Midbrain (tissue), 1 donor: ENCODE data around the gene BRPF3.

Source experiments
- DNase-seq: peaks from one replicate; lab custom pipeline; 2025; lab: John Stamatoyannopoulos, UW

The BRPF3 gene

DNA sequence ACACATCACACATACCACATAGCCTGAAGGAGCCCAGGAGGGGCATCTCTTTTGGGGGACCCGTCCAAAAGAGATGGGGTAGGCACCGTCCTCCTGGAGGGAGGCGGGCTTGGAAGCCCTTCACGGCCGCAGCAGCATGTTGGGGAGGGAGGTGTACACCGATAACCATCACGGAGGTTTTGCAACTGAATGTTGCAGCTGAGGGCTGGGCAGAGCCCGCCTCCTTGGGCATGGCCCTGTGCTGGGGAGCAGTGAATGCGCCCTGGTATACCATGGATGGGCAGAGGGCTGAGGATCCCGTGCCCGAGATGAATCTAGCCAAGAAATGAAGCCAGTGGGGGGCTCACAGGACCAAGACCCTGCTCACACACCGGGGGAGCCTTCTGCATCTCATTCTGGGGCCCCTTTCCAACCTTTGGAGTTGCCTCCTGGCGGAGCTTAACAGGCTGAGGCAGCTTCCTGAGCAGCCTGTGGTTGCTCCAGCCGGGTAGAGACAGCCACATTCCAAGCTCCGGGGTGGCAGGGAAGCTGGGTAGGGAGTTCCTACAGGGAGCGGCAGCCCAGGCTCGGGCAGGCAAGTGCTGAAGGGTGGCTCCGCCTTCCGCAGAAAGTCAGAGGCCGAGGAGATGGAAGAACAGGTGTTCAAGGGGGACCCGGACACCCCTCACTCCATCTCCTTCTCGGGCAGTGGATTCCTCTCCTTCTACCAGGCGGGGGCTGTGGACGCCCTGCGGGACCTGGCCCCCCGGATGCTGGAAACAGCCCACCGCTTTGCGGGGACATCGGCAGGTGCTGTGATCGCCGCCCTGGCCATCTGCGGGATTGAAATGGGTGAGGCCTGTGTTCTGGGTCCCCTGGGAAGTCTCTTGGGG lies 73.5 kb downstream of the BRPF3 start, which contains the start of gene PNPLA1:
TSS of gene PNPLA1 (plus strand) at position 227 of the 872 bp plus-strand sequence. CDS start at position 627, 400 bp downstream.
- DNase-seq = no peak

DNA sequence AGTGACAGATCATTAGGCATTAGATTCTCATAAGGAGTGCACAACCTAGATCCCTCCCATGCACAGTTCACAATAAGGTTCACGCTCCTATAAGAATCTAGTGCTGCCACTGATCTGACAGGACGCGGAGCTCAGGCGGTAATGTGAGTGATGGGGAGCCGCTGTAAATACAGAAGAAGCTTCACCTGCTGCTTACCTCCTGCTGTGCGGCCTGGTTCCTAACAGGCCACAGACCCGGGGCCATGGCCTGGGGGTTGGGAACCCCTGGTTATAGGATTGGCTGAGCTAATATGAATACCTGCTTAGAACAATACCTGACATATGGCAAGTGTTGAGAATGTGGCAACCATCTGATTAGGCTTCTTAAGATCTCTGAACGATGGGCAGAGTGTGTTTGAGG lies 75.7 kb downstream of the BRPF3 start:
- no peak for DNase-seq

DNA sequence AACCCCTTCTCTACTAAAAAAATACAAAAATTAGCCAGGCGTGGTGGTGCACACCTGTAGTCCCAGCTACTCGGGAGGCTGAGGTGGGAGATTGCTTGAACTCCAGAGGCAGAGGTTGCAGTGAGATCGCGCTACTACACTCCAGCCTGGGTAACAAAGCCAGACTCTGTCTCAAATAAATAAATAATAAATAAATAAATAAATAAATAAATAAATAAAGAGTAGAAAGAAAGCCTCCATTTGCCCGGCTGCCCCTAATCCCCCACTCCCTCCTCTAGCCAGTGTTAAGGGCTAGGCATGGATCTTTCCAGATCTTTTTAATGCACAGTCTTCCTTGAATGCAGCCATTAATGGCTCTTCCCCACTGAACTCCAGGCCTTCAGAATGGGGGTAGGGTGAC lies 76.5 kb downstream of the BRPF3 start:
- no peak for DNase-seq

DNA sequence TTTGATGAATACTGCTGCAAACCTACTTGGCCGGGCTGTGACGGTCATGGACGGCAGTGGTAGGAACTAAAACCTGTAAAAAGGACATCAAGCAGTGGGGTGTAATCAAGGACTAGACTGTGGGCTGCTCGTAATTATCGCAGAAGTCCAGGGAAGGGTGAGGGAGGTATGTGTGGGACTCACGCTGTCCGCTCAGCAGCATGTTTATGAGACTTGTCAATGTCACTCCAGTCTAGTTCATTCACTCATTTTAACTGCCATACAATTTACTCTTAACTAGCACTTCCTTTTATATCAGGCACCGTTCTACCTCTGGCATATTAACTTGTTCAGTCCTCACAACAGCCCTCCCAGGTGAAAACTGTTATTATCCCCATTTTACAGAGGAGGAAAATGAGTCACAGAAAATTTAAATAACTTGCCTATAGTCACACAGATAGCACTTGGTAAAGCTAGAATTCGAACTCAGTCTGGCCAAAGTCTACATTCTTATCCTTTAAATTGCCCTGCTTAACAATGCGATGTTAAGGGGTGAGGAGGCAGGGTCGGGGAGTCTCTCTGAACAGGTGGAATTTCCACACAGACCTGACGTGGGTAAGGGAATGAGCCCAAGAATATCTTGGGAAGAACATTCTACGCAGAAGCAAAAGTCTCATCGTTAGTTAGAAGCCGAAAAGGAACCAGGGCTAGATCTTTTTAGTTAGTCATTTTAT lies 77.4 kb downstream of the BRPF3 start:
- no peak for DNase-seq

DNA sequence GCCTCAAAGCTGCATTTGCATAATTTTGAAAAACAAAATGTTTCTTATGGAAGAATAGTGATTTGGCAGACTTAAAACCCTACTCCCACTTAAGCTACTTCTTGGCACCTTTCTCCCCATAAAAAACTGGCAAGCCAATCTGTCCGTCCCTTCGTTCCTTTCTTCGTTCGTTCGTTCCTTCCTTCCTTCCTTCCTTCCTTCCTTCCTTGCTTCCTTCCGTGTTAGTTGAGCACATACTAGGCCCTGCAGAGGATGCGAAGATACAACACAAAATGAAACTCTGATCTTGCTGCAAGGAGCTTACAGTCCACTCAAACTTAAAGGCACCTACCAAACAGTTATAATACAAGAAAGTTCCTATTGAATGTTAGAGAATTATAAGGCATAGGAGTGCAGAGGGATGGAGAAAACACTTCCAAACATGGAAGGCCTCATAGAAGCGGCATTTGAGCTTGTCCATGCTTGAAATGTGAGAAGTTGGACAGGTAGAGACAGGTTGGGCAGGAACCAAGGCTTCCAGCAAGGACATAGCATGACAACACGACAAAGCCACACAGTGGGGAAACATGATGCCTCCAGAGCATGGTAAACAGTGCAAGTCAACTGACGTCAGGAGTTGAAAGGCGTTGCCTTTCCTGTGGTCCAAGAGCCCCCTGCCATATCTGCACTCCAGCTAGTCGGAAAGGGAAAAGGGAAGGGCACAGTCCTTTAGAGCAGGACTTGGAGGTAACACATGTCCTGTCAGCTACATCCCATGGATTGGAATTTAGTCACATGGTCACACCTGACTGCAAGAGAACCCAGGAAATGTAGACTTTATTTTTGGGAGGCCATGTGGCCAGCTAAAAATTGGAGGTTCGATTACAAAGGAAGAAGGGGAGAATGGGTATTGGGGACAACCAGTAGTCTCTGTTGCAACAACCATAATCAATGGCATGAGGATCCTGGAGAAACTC lies 80.3 kb downstream of the BRPF3 start:
- no peak for DNase-seq

DNA sequence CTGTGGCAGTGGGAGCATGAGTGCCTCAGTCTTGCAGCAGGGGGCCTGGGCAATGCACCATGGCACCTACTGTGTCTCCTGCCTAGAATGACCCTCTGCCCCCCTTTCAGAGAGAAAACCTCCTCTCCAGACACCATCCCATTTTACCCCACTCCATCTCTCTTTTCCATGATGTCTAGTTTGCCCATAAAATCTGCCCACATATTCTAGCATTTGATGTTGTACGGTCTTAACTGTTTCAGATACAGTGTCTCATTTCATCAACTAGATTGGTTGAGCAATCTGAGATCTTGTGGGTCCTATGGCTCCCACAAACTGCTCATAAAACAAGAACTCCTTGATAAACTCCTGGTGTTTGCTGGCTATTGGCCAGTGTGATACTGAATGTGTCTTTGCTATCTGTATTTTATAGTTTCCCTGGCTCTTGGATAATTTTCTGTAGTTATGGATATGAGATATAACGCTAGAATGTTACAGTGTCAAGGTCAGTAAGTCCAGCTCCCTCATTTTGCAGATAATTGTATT lies 81.5 kb downstream of the BRPF3 start:
- DNase-seq = no peak

DNA sequence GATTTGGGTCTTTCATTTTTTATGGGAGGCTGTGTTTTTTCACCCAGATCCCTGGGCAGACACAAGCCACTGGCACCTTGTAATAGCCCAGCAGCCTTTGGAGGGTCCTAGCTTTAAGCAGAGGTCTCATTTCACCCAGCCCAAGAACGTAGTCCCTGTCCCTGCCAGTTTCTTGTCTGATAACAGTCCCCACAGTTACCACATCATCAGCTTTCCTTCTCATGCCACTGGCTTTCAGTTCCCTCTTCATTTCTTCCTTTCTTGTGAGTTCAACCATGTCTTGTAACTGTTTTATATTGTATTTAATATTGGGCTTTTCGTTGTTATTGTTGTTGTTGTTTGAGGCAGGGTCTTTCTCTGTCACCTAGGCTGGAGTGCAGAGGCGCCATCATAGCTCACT lies 83.9 kb downstream of the BRPF3 start:
- DNase-seq = no peak

DNA sequence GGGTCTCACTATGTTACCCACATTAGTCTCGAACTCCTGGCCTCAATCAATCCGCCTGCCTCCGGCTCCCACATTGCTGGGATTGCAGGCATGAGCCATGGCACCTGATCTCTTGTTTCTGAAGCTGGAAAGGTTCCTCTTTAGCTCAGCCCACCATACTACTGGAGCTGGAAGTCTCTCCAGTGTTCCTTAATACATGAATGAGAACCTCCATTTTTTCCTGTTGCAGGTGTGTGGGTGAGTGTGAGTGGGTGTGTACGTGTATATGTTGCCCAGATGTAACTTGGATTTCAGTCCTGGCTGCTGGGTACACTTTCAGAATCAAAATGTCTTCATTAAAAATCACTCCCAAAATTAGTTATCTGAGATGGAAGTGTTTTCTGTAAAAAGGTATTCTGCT lies 84.4 kb downstream of the BRPF3 start:
- DNase-seq = no peak
